HEK293 (cell line): ENCODE measurements around the gene ZNF836.

ENCODE experiments used
- CTCF ChIP-seq: fragments of 450-650 bp; formaldehyde crosslinking; IDR thresholded peaks from 2 replicates; pipeline ENCODE4 v1.5.1; 2016; ENCODE audit warnings: missing biosample characterization, missing genetic modification characterization
- PATZ1 ChIP-seq: fragments of 450-650 bp; formaldehyde crosslinking; IDR thresholded peaks from 2 replicates; pipeline ENCODE4 v1.5.1; 2016; ENCODE audit warnings: missing biosample characterization, missing genetic modification characterization
- SP2 ChIP-seq: fragments of 450-650 bp; formaldehyde crosslinking; IDR thresholded peaks from 2 replicates; pipeline ENCODE4 v1.5.1; 2016; ENCODE audit warnings: missing biosample characterization, missing genetic modification characterization
- ZBTB26 ChIP-seq: fragments of 450-650 bp; formaldehyde crosslinking; optimal IDR thresholded peaks from 2 replicates; pipeline ENCODE3; 2016; ENCODE audit warnings: missing biosample characterization, mild to moderate bottlenecking, missing genetic modification characterization
- ZNF121 ChIP-seq: fragments of 450-650 bp; formaldehyde crosslinking; IDR thresholded peaks from 2 replicates; pipeline ENCODE4 v1.5.1; 2016; ENCODE audit warnings: missing biosample characterization, missing genetic modification characterization
- ZNF302 ChIP-seq: fragments of 450-650 bp; formaldehyde crosslinking; IDR thresholded peaks from 2 replicates; pipeline ENCODE4 v1.5.1; 2016; ENCODE audit warnings: missing biosample characterization, missing genetic modification characterization, low read depth
- ZNF324 ChIP-seq: fragments of 450-650 bp; formaldehyde crosslinking; IDR thresholded peaks from 2 replicates; pipeline ENCODE4 v1.5.1; 2016; ENCODE audit warnings: missing biosample characterization, missing genetic modification characterization
- ZNF354C ChIP-seq: fragments of 450-650 bp; formaldehyde crosslinking; IDR thresholded peaks from 2 replicates; pipeline ENCODE4 v1.5.1; 2016; ENCODE audit warnings: missing biosample characterization, missing genetic modification characterization, low read depth, borderline replicate concordance
- ZNF37A ChIP-seq: fragments of 450-650 bp; IDR thresholded peaks from 2 replicates; pipeline ENCODE4 v1.5.1; 2018; ENCODE audit warnings: missing biosample characterization, missing genetic modification characterization
- ZNF501 ChIP-seq: fragments of 450-650 bp; formaldehyde crosslinking; IDR thresholded peaks from 2 replicates; pipeline ENCODE4 v1.5.1; 2016; ENCODE audit warnings: missing biosample characterization, missing genetic modification characterization
- ZNF513 ChIP-seq: fragments of 450-650 bp; IDR thresholded peaks from 2 replicates; pipeline ENCODE4 v1.5.1; 2018; ENCODE audit warnings: missing biosample characterization, missing genetic modification characterization
- ZNF521 ChIP-seq: fragments of 450-650 bp; formaldehyde crosslinking; IDR thresholded peaks from 2 replicates; pipeline ENCODE4 v1.5.1; 2017; ENCODE audit warnings: missing biosample characterization, mild to moderate bottlenecking, missing genetic modification characterization
- ZNF677 ChIP-seq: fragments of 450-650 bp; IDR thresholded peaks from 2 replicates; pipeline ENCODE4 v1.5.0; 2018; ENCODE audit warnings: missing biosample characterization, mild to moderate bottlenecking, missing genetic modification characterization, moderate library complexity
- TF ChIP-seq, protein P1 (sequence below): fragments of 450-650 bp; formaldehyde crosslinking; IDR thresholded peaks from 2 replicates; pipeline ENCODE4 v1.5.1; 2016; ENCODE audit warnings: missing biosample characterization, missing genetic modification characterization

GRCh38 chr19:52216401-52216800 lies 45.0 kb upstream of the ZNF836 start:
- TF ChIP-seq, protein P1, sequence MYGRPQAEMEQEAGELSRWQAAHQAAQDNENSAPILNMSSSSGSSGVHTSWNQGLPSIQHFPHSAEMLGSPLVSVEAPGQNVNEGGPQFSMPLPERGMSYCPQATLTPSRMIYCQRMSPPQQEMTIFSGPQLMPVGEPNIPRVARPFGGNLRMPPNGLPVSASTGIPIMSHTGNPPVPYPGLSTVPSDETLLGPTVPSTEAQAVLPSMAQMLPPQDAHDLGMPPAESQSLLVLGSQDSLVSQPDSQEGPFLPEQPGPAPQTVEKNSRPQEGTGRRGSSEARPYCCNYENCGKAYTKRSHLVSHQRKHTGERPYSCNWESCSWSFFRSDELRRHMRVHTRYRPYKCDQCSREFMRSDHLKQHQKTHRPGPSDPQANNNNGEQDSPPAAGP (tag by site-specific recombination) = no peak
- TF ChIP-seq CTCF (tag by site-specific recombination) (no peak), SP2 (tag by site-specific recombination) (no peak), PATZ1 (tag by site-specific recombination) (no peak), ZNF521 (tag by site-specific recombination) (no peak), ZNF677 (no peak), ZNF501 (tag by site-specific recombination) (no peak), ZNF354C (tag by site-specific recombination) (no peak), ZNF37A (tag by site-specific recombination) (no peak), ZNF513 (tag by site-specific recombination) (no peak), ZNF302 (tag by site-specific recombination) (no peak), ZBTB26 (no peak), ZNF121 (tag by site-specific recombination) (no peak), ZNF324 (tag by site-specific recombination) (no peak)
